GM18517 (cell line): ENCODE results near the gene MBOAT7.

Source experiments
- ATAC-seq: cut with Tn5 transposase; IDR thresholded peaks from one replicate; pipeline ENCODE4 v1.9.1; 2021; ENCODE audit warnings: mild to moderate bottlenecking, moderate library complexity; ENCODE audit not compliant: unreplicated experiment

MBOAT7 gene

DNA sequence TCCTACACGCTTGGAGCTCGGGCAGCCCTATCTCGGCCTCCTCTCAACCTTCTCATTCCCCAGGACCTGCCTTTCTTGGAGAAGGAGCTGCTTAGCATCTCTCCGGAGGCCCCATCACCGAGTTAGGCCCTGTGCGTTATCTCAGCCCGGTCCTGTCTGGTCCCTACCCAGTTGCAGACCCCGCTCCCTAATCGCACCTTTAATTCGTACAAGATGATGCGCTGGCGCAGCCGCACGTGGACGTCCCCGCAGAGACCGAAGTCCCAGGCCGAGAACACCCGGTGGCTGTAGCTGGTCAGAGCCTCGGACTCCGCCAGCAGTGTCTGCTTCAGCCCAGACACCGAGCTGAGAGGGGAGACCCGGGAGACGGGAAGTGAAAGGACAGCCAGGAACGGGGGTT is 24.2 kb downstream of the MBOAT7 start:
- ATAC-seq, result no peak

DNA sequence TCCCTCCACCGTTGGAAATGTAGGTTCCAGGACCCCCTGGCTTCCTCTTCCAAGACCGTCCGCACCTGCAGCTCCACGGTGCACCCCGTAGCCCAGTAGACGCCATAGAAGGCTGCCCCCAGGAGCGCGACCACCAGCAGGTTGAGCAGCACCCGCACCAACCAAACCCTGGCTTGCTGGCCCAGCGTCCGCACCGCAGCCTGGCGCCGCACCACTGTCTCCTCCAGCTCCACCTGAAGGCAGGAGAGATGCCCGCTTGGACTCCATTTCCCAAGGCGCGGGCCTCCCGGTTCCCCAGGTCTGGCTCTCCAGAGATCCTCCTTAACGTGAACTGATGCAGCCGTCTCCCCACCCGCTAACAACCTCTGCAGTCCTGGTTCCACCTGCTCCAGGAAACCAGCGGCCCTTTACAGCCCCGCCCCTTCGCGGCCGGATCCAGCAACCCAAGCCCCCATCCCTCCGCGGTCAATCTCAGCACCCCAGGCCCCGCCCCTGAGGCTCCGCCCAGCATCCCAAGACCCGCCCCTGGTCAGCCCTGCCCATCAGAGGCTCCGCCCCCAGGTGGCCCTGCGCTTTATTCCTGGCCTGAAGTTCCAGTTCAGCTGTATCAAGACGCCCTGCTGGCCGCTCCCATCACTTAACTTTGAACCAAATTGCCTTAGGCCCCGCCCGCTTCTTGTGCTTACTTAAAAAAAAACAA is 24.9 kb downstream of the MBOAT7 start:
- ATAC-seq, result no peak

DNA sequence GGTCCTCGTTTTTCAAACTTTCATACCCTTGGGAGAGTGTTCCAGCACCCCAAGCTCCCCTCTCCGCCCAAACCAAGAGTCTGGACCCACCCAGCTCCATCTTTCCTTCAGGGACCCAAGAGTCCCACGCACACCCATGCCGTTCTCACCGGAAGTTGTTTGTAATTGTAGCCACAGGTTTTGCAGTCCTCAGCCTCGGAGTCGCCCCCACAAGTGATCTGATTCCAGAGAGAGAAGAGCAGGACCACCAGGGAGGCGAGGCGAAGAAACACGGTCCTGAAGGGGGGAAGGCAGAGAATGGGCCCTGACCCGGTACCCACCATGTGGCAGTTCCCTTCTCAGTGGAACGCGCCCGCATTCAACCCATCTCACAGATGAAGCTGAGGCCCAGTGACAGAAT is 26.5 kb downstream of the MBOAT7 start:
- ATAC-seq, result no peak

GRCh38 chr19:54162241-54162805 is 27.1 kb downstream of the MBOAT7 start:
- ATAC-seq, result no peak

DNA sequence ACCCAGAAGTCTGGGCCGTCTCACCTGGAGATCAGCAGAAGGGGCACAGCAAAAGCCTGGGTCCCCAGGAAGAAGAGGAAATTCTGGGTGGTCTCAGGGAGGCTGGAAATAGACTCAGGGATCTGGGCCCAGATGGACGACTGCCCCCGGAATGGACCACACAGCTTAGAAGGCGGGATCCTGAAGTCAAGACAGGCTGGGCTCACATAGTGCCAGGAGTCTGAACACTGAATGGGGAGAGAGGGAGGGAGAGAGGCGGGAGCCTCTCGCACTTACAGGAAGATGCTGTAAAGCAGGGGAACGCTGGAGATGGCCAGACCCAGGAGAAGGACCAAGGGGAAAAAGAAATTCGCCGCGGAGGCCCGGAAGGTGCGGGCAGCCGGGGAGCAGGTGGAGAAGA is 28.5 kb downstream of the MBOAT7 start:
- ATAC-seq, result no peak

- ATAC-seq, result peak; percentile 0
These were observed 29.1 kb downstream of the MBOAT7 start for GRCh38 chr19:54160182-54160811.

DNA sequence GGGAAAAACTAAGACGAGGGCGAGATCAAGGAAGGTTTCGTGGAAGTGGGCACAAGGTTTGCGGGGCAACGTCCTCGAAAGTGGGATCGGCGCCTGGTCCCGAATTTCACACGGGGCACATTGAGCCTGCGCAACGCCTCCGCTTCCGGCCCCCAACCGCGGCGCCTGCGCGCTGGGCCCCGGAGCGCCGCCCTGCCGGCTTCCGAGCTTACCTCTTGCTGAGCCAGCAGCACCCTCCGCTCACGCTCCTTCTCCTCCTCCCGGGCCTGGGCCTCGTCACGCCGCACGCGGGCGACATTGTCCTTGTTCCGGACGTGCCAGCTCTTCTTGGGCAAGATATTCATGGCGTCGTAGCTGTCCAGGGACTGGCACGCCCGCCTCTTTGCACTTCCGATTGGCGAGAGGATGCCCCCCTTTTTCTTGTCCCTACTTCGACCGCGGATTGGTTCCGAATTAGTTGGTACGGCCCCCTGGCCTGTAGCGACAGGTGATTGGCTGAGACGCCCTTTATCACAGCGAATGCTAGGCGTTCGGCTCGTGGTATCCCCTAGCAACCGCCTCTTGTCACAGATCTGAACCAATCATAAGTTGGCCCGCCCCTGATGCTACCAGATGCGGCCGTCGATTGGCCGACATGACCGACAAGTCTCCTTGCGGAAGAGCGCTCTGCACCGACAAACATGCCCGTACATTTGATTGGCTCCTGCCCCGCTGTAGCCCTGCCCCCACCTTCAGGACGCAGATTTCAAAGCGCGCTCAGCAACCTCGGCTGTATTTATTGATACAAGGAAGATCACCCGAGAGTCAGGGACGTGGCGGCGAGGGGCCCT is 29.8 kb downstream of the MBOAT7 start, which contains the start of gene LENG1:
TSS of gene LENG1 (minus strand) at position 370 of the 830 bp plus-strand sequence. CDS start at position 344, 26 bp downstream.
- ATAC-seq, result peak; percentile 91

GRCh38 chr19:54158812-54159351 is 30.5 kb downstream of the MBOAT7 start:
- no peak for ATAC-seq

DNA sequence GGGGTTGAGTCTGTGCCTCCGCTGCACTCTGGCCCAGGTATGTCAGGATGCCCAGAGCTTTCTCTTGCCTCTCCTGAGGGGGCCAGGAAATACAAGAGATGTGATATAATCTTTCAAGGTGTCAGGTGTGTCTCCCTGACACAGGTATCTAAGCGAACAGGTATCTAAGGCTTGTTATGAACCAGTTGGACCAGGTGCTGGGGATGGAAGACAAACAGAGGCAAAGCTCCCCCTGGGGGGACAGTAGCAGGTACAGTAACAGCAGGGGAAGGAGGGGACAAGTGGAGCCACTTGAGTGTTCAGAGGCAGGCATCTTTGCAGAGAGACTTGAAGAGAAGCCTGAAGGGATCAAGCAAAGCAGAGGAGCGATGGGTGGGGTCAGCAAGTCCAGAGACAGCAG is 32.4 kb downstream of the MBOAT7 start:
- no peak for ATAC-seq

DNA sequence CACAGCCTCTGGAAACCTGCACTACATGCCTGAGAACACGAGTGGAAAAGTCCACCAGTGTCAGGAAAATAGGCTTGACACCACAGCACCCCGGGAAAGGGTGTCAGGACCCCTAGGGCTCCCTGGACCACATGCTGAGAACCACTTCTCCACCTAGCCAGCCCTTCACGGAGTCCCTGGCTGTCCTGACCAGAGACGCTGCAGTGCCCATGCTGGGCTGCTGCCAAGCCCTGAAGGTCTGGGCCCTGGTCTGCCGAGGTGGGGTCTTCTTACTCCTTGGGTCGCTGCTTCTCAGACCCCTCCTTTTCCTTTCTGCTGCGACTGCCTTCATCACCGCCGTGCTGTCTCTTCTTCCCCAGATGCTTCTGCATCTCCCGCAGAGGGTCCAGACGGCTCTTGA is 32.9 kb downstream of the MBOAT7 start:
- ATAC-seq, result no peak

GRCh38 chr19:54155694-54156093 is 33.7 kb downstream of the MBOAT7 start:
- no peak for ATAC-seq

- ATAC-seq, result no peak
These were observed 34.6 kb downstream of the MBOAT7 start for GRCh38 chr19:54154603-54155345.

DNA sequence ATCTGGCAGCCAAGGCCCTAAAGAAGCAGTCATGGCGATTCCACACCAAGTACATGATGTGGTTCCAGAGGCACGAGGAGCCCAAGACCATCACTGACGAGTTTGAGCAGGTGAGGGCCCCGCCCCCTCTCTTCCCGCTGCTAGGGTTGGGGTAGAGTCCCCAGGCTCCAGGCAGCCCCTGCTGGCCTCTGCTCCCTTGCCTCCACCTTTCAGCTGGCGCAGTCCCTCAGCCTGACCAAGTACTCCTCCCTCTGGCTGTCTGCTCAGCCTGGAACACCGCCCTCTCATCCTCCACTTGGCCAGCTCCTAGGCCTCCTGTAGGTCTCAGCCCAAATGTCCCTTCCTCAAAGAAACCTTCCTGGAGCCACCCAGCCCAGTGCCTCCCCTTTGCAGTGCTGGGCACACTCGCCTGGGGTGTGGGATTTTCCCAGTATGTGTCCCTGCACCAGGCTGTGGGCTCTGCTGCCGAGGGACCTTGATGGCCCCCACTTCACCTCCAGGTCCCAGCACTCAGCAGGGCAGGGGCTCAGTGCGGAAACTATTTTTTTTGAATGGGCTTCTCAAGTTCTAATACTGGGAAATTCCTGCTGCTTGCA is 35.6 kb downstream of the MBOAT7 start:
- no peak for ATAC-seq

- no peak for ATAC-seq
These were observed 36.4 kb downstream of the MBOAT7 start for GRCh38 chr19:54152878-54153524.

- no peak for ATAC-seq
These were observed 37.1 kb downstream of the MBOAT7 start for GRCh38 chr19:54152267-54152666.

- no peak for ATAC-seq
These were observed 37.9 kb downstream of the MBOAT7 start for GRCh38 chr19:54151362-54152035.

DNA sequence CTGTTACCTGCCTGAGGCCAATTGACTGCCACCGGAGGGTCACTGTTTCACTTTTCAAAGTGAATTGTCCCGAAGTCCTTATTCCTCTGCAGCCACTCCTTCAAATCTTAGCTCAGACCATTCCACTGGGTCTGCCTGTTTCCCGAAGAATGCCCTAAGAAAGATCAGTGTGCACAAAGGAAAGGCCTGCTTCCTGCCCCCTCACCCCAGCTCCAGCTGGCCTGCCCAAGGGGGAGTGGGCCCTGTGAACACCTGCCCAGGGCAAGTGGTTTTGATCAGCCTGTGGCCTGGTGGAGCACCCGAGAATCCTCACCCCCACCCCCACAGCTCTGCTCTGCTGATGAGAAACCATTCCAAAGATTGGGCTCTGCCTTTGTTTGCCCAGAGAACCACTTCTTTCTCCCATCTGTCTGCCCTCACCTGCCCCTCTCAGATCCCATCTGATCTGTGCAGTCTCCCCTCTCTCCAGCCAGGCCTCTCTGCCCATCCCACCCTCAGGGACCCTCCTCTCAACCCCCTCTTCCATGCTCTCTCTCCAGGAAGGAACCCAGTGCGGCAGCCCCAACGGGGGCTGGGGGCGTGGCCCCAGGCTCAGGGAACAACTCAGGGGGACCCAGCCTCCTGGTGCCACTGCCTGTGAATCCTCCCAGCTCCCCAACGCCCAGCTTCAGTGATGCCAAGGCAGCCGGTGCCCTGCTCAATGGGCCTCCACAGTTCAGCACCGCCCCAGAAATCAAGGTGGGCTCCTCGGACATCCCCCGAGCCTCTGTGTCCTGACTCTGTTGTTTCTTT is 40.2 kb downstream of the MBOAT7 start:
- ATAC-seq, result no peak

GRCh38 chr19:54148158-54148557 is 41.2 kb downstream of the MBOAT7 start:
- no peak for ATAC-seq
